Embryonic facial prominence (tissue), 1 donor: ENCODE data around the gene RERE.

ENCODE experiments used
- DNase-seq: peaks from one replicate; pipeline ENCODE4 v3.0.0-alpha.2; 2016; ENCODE audit errors: extremely low spot score

Gene RERE

GRCh38 chr1:8408151-8408839 is 409.1 kb downstream of the RERE start:
- DNase-seq: peak; percentile 53

- no peak for DNase-seq
Observed at GRCh38 chr1:8407652-8408051, 409.8 kb downstream of the RERE start.

- DNase-seq: no peak
Observed at GRCh38 chr1:8406960-8407359, 410.5 kb downstream of the RERE start.

- no peak for DNase-seq
Observed at GRCh38 chr1:8406011-8406410, 411.4 kb downstream of the RERE start.

GRCh38 chr1:8404460-8405370 is 412.7 kb downstream of the RERE start:
- no peak for DNase-seq

- DNase-seq: no peak
Observed at GRCh38 chr1:8402109-8402710, 415.2 kb downstream of the RERE start.

- no peak for DNase-seq
Observed at GRCh38 chr1:8398677-8399076, 418.8 kb downstream of the RERE start.

- DNase-seq: no peak
Observed at GRCh38 chr1:8398086-8398485, 419.4 kb downstream of the RERE start.

GRCh38 chr1:8397511-8397910 is 419.9 kb downstream of the RERE start:
- DNase-seq: no peak

GRCh38 chr1:8396786-8397406 is 420.5 kb downstream of the RERE start:
- no peak for DNase-seq

GRCh38 chr1:8396083-8396785 is 421.2 kb downstream of the RERE start:
- no peak for DNase-seq

GRCh38 chr1:8395433-8395866 is 422.0 kb downstream of the RERE start:
- DNase-seq: no peak

GRCh38 chr1:8394456-8395321 is 422.8 kb downstream of the RERE start:
- no peak for DNase-seq

GRCh38 chr1:8392522-8392921 is 424.9 kb downstream of the RERE start:
- no peak for DNase-seq

- no peak for DNase-seq
Observed at GRCh38 chr1:8390707-8391106, 426.7 kb downstream of the RERE start.

- DNase-seq: no peak
Observed at GRCh38 chr1:8389958-8390535, 427.4 kb downstream of the RERE start.

- DNase-seq: no peak
Observed at GRCh38 chr1:8388732-8389562, 428.5 kb downstream of the RERE start.

GRCh38 chr1:8386247-8386646 is 431.2 kb downstream of the RERE start:
- no peak for DNase-seq

GRCh38 chr1:8384577-8384976 is 432.9 kb downstream of the RERE start:
- no peak for DNase-seq
